HG02840 (cell line): ENCODE data around the gene DBH.

Experiments
- ATAC-seq: cut with Tn5 transposase; IDR thresholded peaks from one replicate; pipeline ENCODE4 v1.9.1; 2021; ENCODE audit warnings: mild to moderate bottlenecking, moderate library complexity, moderate number of reproducible peaks; ENCODE audit not compliant: unreplicated experiment, low FRiP score

Gene DBH

GRCh38 chr9:133680250-133680975 is 44.2 kb downstream of the DBH start:
- no peak for ATAC-seq

DNA sequence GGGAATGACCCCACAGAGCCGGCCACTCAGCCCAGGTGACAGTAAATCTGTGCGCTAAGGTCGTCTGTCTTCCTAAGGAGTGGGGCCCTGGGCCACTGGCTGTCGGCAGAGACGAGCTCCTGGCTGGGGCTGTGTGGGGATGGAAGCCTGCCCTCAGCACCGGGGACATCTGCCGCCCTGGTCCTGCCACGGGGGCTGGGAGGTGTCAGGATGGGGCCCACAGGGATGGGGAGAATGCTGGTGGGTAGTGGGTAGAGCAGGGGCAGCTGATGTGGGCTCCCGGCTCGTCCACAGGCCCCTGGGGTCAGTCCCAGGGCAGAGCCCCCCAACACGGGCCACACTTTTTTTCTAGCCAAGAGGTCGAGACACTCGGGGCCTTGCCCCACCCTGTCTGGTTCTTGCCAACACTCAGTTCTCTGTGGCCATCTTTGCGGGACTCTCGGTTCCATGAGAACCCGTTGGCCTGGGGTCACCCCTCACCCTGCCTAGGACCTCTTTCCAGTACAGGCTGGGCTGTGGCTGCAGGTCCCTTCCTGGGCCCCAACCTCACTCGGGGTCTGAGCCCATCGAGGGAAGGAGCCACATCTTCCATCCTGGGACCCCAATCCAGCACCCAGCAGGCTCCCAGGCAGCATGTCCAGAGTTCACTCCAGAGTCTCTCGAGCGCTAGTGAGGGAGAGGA is 45.0 kb downstream of the DBH start:
- ATAC-seq: no peak

DNA sequence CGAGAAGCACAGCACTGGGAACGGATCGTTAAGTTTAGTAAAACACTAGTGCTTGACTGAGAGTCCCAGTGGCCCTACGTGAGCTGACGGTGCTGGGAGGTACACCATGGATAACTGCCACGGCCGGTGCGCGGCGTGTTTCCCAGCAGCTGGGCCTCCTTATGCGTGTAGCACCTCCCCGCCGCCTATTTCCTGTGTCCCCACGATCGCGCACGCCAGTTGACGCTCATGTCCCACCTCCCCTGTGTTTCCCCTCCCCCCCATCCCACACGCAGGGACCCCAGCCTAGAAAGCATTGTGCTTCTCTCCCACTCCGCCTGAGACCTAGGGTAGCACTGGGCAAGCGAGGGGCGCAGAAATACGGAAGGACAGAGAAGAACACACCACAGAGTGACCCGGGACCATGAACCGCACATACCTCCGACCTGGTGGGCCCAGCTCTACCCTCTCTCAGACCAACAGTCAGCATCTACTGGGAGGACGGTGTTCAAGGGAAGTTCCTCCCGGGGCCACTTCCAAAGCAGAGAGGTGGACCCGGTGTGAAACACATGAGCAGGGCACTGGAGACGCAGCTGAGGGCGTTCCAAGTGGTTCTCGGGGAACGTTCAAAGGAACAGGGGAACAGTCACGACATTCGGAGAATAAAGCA is 45.6 kb downstream of the DBH start:
- no peak for ATAC-seq

DNA sequence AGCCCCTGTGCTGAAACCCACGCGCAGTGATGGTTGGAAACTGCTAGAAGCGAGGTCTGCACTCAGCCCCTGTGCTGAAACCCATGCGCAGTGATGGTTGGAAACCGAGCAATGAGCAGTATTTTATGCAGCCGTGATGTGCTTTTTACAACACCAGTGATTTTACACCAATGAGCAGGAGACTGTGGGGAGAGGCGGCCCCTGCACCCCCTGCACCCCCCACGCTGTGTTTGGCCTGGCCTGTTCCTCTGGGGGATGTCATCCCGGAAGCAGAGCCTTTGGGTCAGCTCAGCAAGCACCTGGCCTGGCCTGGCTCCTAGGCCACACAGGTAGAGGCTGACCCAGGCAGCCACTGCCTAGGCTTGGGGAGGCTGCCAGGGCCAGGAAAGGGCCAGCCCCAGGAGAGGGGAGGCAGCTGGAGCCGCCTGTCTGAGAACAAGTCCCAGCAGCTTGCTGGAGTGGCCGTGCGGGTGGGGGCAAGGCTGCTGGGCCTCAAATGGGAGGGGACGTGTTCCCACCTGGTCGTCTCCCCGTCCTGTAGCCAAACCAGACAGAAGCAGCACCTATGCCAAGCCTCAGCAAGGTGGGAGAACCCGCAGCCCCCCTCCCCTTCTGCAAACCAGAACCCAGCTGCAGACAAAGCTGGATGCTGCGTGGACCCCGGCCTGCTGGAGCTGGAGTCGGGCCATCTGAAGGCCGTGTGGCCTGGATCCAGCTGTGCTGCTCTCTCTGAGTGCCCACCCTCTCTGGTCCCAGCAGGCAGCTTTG is 46.8 kb downstream of the DBH start:
- no peak for ATAC-seq

GRCh38 chr9:133683586-133684120 is 47.5 kb downstream of the DBH start:
- no peak for ATAC-seq

DNA sequence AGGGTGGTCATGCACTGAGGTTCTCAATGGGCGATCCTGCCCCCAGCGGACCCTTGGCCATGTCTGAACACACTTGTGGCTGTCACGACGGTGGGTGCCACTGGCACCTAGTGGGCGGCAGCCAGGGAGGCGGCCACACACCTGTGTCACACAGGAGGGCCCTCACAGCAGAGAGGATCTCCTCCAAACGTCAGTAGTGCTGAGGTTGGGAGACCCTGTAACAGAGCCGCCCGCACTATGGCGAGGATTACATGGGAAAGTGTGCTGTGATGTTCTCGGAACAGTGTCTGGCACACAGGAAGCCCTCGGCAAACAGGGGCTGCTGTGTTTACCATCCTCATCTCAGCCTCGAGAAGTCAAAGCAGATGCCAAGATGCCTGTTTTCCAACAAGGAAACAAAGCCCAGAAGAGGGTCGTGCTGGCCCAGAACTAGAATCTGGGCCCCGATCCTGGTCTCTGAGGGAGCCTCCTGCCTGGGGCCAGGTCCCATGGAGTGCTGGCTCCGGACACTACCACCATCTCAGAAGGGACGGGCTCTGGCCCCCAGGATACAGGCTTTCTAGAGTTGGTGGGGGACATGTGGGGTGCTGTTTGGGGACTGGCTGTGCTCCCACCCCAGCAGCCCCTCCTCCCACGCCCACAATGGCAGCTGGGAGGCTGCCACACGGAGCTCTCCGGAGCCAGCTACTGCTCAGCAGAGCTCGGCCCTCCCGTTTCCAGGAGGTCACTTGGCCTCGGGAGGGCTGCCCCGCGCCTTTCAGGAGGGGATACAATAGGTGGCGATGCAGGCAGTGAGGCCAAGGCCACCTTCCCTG is 48.2 kb downstream of the DBH start:
- ATAC-seq: no peak

GRCh38 chr9:133684936-133685361 is 48.8 kb downstream of the DBH start:
- no peak for ATAC-seq

DNA sequence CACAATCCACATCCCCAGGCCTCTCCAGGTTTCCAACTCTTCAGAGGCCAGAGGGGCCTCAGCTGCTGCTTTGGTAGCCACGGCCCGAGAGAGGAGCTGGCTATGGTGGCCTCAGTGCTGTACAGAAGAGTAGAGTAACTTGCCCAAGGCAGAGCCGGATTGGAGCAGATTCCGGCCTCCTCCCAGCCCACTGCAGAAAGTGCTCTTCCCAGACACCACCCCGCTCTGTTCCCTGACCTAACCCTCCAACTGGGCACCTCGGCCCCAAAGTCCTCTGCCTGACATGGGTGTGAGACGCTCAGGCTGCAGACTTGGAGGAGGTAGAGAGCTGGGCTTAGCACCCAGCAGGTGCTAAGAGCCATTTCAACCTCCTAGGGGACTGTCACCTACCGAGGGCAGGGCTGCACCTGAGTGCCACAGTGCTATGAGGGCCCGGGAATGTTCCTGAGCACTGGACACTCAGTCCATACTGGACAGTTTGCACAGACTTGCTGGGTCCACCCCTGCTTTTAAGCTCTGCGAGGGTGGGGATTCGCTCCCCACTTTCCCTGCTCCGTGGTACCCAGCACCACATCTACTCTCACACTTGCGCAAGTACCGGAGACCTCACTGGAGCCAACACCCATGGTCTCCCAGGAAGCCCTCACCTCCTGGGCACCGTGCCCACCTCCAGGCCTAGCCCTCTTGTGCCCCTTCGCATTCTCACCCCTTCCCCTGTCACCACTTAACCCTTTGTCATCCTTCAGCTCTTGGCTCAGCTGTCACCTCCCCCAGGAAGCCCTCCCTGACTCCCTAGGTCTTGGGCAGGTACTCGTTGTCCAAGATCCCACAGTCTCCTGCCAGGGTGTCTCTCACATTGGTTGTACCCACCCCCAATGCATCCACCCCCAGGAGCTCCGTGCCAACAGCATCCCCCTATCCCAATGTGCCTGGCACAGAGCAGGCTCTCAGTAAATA is 49.8 kb downstream of the DBH start:
- no peak for ATAC-seq

GRCh38 chr9:133686642-133687575 is 50.7 kb downstream of the DBH start:
- no peak for ATAC-seq

DNA sequence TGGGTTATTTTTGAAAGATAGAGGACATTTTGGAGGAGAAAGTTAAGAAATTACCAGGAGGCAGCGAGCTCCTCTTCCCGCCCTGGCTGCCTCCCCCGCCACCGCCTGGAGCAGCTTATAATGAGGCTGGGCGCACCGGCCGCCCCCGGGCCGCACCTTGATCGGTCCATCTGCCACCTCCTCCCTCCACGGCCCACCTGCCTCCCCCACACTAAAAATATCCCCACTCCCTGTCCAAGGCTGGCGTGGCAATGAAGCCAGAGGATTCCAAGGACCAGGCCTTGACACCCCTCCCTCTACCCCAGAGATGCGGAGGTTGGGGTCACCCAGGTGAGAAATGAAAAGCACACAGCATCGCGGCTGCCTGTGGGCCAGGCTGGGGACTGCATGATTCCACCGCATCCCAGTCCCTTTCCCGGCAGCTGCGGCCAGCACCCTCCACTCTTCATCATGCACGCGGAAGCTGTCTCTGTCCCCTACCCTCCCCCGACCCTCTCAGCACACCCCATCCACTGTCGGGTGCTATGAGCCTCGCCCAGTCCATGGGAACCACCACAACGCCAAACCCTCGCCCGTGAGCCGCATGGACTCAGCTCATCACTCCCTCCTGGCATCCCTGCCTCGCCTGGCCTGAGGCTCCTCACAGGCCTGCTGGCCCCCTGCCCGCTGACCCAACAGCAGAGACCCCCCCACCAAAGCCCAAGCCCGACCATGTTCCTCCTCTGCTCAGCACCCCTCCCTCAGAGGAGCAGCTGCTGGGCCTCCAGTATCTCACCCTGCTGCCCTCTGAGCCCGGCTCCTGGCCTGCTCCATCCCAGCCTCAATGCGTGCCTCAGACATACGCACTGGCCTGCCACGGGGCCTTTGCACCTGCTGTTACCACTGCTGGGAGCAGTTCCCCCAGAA is 51.9 kb downstream of the DBH start:
- ATAC-seq: no peak

DNA sequence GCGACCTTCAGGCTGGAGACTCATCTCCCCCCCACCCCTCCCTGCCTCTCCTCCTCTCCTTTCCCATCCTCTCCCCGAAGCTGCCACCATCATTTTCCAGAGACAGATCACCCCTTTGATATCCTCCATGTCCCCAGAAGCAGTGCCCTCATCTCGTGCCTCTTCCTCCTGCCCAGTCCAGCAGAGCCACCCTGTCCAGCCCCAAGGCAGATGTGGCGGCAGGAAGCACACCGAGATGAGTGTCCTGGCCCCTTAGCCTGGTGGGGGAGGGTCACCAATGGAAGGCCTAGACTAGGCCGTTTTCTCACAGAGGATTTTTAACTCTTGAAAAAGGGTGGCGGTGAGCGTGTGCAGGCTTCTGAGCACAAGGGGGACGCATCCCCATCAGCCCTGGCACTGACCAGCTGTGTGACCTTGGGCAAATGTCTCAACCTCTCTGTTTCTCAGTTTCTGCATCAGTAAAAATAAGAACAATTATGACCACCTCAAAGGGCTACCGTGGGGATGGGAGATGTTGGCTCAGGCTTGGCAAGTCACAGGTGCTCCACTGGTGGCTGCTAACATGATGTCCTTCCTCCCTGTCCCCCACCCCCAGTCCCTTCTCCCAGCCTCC is 53.1 kb downstream of the DBH start:
- ATAC-seq: no peak

DNA sequence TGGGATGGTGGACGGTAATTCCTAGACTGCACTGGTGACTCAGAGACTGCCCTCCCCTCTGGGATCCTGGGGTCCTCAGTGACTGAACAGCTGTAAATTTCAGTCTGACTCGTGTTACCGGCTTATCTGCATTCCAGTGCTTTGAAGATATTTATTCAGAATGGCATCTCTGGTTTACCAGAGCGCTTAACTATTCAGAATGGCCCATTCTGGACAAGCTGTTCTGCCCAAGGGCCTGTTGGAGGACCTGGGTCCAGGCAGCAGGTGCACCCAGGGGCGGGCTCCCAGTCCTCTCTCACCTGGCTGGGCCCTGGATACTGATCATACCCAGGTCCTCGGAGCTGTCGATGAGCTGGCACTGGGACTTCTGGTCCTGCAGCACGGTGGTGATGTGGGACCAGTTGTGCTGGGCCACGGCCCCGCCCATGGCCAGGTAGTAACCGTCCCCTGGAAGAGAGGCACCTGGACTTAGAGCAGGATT is 54.0 kb downstream of the DBH start:
- ATAC-seq: no peak

GRCh38 chr9:133691191-133691590 is 55.0 kb downstream of the DBH start:
- no peak for ATAC-seq

DNA sequence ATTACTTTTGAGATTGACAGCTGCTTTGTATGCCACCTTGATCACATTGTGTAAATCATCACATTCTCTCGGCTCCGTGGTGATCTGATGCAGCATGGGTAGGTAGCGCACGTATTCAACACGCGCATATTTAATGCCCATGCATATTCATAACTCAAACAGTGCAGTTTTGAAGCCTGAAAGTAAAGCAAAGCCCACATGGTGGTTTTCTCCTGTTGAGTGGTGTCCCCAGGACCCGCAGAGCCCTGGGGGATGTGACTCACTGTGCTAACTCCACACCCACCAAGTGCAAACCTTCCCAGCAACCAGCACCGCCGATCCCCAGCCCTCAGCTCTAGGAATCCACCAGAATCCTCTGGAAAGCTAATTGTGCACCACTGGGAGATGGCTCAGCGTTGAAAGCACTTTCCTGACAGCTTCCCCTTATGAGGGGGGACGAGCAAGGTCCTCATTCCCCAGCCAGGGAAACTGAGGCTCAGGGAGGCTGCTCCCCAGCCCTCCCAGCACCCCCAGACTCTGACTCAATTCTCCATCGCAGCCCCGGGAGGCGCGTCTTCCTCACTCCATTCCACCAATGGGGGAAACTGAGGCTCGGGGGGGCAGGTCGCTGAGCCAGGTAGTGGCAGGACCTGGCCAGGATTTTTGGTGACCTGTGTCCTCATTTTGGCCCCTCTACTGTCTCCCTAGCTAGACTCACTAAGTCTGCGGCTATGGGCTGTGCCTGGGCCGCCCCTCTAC is 55.6 kb downstream of the DBH start:
- no peak for ATAC-seq

DNA sequence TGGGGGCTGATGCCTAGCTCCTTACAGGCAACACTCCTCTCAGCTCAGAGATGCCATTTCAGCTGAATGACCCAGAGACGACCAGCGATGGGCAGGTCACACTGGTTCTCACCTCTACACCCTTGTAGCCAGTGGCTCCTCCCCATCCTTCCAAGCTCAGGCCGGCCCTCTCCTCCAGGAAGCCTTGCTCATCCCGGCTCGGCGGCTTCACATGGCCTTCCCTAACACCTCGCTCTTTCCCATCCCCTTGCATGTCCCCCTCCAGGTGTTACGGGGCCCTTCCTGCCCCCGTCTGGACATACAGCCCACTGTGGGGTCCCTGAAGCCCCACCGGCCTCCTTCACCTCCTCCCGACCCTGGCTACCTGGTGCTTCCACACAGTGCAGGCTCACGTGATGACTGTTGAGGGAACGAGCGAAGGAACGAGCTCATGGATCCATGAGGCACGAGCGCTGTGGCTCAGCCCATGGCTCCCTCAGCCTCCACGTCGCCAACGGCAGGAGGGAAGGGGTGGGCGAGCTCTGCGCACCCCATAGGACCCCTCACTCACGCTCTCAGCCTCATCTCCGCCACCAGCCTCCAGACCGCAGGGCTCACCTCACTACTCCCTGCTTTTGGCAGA is 56.3 kb downstream of the DBH start:
- ATAC-seq: no peak
